HCT116 (cell line): ENCODE results near the gene P4HB.
A peak's percentile ranks its signal among the peaks of the same experiment; 100 is the strongest.

Experiments
- EZH2 ChIP-seq: fragments of 200-600 bp; sonication (generic); IDR thresholded peaks from 2 replicates; pipeline ENCODE4 v1.6.1; 2017; ENCODE audit warnings: antibody characterized with exemption, mixed run types
- FOSL1 ChIP-seq: IDR thresholded peaks from 2 replicates; pipeline ENCODE4 v1.6.1; 2012; ENCODE audit warnings: low read depth
- POLR2A ChIP-seq: IDR thresholded peaks from 2 replicates; pipeline ENCODE4 v1.7.0; 2011; ENCODE audit warnings: borderline replicate concordance; ENCODE audit not compliant: insufficient read depth, insufficient read length; ENCODE audit errors: extremely low read depth
- POLR2AphosphoS5 ChIP-seq: IDR thresholded peaks from 2 replicates; pipeline ENCODE4 v1.6.1; 2011; ENCODE audit warnings: mild to moderate bottlenecking, low read depth, low read length, moderate library complexity
- RAD21 ChIP-seq: IDR thresholded peaks from 2 replicates; pipeline ENCODE4 v1.6.1; 2012; ENCODE audit warnings: low read depth, mild to moderate bottlenecking
- YY1 ChIP-seq: IDR thresholded peaks from 2 replicates; pipeline ENCODE4 v1.6.1; 2011; ENCODE audit warnings: low read length, low read depth, moderate library complexity, mild to moderate bottlenecking; ENCODE audit not compliant: insufficient replicate concordance; ENCODE audit errors: extremely low read depth
- ZFX ChIP-seq: fragments of 450-650 bp; IDR thresholded peaks from 2 replicates; pipeline ENCODE4 v1.6.1; 2017
- TF ChIP-seq, protein P1 (sequence below), 3 experiments: fragments of 200-600 bp in 1 of 3; sonication (generic) in 1 of 3; IDR thresholded peaks in 2 of 3; conservative IDR thresholded peaks in 1 of 3; 2 replicates each; pipeline ENCODE4 v1.5.1; 2012 to 2017; ENCODE audit warnings: low read depth in 2 of 3, low read length in 2 of 3, antibody characterized with exemption in 1 of 3, borderline replicate concordance in 1 of 3, control low read depth in 1 of 3, mild to moderate bottlenecking in 1 of 3, mixed read lengths in 1 of 3, mixed run types in 1 of 3, moderate library complexity in 1 of 3; ENCODE audit not compliant: insufficient read depth in 1 of 3
- TF ChIP-seq, protein P2 (sequence below): IDR thresholded peaks from 2 replicates; pipeline ENCODE4 v1.6.1; 2012
- TF ChIP-seq, protein P3 (sequence below): IDR thresholded peaks from 2 replicates; pipeline ENCODE4 v1.6.1; 2012; ENCODE audit warnings: low read depth
- TF ChIP-seq, protein P4 (sequence below): IDR thresholded peaks from 2 replicates; pipeline ENCODE4 v1.6.1; 2012

DNA sequence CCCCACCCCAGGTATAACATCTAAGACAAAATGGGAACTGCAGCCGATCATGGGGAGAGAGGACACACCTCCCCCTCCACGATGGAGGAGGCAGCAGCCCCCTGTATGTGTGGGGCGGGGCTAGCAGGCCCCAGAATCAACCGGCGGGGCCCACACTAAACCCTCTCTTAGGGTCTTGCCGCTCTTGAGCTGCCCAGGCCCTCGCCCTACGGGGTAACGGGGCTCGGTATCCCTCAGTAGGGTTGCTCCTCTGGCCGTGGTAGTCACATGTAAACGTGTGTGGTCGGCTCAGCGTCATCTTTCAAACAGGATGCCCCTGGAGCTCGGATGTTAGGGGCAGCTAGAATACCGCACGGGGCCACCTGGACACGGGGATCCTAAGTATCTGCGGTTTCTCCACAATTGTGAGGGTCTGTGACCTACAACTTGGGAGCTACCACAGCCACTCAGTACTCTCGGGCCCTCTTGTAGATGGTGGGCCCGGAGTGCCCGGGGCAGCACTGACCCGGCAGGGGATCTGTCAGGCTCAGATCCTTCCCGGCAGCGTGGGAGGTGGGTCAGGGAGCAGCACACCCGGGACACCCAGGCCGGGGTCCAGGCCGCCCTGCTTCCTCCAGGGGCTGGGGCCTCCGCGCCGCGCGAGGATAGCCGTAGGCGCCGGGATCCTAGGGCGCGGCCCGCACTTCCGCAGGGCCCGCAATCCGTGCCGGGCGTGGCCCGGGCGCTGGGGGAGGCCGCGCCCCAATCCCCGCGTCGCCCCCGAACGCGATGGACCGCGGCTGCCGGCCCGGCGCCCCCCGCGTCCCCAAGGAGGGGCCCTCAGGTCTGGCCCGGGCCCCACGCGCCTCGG lies 10.0 kb upstream of the P4HB start:
- TF ChIP-seq, protein P1, sequence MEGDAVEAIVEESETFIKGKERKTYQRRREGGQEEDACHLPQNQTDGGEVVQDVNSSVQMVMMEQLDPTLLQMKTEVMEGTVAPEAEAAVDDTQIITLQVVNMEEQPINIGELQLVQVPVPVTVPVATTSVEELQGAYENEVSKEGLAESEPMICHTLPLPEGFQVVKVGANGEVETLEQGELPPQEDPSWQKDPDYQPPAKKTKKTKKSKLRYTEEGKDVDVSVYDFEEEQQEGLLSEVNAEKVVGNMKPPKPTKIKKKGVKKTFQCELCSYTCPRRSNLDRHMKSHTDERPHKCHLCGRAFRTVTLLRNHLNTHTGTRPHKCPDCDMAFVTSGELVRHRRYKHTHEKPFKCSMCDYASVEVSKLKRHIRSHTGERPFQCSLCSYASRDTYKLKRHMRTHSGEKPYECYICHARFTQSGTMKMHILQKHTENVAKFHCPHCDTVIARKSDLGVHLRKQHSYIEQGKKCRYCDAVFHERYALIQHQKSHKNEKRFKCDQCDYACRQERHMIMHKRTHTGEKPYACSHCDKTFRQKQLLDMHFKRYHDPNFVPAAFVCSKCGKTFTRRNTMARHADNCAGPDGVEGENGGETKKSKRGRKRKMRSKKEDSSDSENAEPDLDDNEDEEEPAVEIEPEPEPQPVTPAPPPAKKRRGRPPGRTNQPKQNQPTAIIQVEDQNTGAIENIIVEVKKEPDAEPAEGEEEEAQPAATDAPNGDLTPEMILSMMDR (IDR thresholded peaks at IDR 0.05 in 2 of 3, conservative IDR thresholded peaks at IDR 0.05 in 1 of 3; ENCODE audit: borderline replicate concordance in 1 of 3, insufficient read depth in 1 of 3, low read depth in 2 of 3, low read length in 2 of 3): no peak
- TF ChIP-seq, protein P2, sequence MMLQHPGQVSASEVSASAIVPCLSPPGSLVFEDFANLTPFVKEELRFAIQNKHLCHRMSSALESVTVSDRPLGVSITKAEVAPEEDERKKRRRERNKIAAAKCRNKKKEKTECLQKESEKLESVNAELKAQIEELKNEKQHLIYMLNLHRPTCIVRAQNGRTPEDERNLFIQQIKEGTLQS: no peak
- TF ChIP-seq POLR2A: no peak
- TF ChIP-seq POLR2AphosphoS5: peak; percentile 5; the same call in 1 of the 2 replicates
- TF ChIP-seq RAD21: no peak
- TF ChIP-seq, protein P3, sequence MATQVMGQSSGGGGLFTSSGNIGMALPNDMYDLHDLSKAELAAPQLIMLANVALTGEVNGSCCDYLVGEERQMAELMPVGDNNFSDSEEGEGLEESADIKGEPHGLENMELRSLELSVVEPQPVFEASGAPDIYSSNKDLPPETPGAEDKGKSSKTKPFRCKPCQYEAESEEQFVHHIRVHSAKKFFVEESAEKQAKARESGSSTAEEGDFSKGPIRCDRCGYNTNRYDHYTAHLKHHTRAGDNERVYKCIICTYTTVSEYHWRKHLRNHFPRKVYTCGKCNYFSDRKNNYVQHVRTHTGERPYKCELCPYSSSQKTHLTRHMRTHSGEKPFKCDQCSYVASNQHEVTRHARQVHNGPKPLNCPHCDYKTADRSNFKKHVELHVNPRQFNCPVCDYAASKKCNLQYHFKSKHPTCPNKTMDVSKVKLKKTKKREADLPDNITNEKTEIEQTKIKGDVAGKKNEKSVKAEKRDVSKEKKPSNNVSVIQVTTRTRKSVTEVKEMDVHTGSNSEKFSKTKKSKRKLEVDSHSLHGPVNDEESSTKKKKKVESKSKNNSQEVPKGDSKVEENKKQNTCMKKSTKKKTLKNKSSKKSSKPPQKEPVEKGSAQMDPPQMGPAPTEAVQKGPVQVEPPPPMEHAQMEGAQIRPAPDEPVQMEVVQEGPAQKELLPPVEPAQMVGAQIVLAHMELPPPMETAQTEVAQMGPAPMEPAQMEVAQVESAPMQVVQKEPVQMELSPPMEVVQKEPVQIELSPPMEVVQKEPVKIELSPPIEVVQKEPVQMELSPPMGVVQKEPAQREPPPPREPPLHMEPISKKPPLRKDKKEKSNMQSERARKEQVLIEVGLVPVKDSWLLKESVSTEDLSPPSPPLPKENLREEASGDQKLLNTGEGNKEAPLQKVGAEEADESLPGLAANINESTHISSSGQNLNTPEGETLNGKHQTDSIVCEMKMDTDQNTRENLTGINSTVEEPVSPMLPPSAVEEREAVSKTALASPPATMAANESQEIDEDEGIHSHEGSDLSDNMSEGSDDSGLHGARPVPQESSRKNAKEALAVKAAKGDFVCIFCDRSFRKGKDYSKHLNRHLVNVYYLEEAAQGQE: no peak
- TF ChIP-seq YY1: no peak
- TF ChIP-seq ZFX: peak; percentile 95
- TF ChIP-seq, protein P4, sequence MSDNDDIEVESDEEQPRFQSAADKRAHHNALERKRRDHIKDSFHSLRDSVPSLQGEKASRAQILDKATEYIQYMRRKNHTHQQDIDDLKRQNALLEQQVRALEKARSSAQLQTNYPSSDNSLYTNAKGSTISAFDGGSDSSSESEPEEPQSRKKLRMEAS: no peak
- TF ChIP-seq FOSL1: no peak
- TF ChIP-seq EZH2: no peak
